Epithelial cell of proximal tubule (primary cell): Measurements from ENCODE around the gene CMTM6. TPM values are rescaled to one million over a fixed set of nuclear protein-coding genes. Genes with fewer than 3 reads are reported as not detected.
"Not testable (repeated sequence)": the region's sequence is repeated elsewhere in the genome, so short reads cannot be mapped to it uniquely, and the experiment has no call there.

Experiments used
- DNase-seq: peaks from one replicate; pipeline ENCODE4 v3.0.0-alpha.2; 2011; ENCODE audit warnings: low read depth
- H3K4me3 ChIP-seq: 2 replicates; pipeline ENCODE4 v1.5.1; 2011; ENCODE audit warnings: low read depth, mild to moderate bottlenecking, low read length
- total RNA-seq: library from RNA; depleted of rRNA; stranded (reverse); fragments of >200 nt; gene quantifications from 2 replicates; pipeline ENCODE4 v1.2.3, GENCODE V29; 2015
- TF ChIP-seq, protein P1 (sequence below): conservative IDR thresholded peaks from 2 replicates; pipeline ENCODE4 v1.5.1; 2012; ENCODE audit warnings: low read depth, mild to moderate bottlenecking, low read length

Gene CMTM6
- total RNA-seq, 1 donor from 2014 or later = 73.1 TPM

DNA sequence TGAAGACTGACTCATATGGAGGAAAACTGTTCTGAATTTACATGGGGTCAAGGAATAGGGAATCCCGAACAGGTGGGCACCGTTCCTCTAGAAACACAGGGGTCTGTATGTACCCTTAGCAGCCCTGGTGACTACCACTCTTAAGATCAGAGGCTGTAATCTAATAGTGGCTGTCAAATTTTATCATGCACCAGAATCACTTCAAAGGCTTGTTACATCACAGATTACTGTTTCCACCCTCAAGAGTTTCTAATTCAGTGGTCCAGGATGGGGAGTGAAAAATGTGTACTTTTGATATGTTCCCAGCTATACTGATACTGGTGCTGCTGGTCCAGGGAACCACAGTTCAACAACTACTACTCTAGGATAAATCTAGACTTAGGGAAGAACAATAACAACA, 40.2 kb upstream of the CMTM6 start:
- TF ChIP-seq, protein P1, sequence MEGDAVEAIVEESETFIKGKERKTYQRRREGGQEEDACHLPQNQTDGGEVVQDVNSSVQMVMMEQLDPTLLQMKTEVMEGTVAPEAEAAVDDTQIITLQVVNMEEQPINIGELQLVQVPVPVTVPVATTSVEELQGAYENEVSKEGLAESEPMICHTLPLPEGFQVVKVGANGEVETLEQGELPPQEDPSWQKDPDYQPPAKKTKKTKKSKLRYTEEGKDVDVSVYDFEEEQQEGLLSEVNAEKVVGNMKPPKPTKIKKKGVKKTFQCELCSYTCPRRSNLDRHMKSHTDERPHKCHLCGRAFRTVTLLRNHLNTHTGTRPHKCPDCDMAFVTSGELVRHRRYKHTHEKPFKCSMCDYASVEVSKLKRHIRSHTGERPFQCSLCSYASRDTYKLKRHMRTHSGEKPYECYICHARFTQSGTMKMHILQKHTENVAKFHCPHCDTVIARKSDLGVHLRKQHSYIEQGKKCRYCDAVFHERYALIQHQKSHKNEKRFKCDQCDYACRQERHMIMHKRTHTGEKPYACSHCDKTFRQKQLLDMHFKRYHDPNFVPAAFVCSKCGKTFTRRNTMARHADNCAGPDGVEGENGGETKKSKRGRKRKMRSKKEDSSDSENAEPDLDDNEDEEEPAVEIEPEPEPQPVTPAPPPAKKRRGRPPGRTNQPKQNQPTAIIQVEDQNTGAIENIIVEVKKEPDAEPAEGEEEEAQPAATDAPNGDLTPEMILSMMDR = no peak
- no peak overlapping the region for H3K4me3 ChIP-seq
- DNase-seq = no peak

DNA sequence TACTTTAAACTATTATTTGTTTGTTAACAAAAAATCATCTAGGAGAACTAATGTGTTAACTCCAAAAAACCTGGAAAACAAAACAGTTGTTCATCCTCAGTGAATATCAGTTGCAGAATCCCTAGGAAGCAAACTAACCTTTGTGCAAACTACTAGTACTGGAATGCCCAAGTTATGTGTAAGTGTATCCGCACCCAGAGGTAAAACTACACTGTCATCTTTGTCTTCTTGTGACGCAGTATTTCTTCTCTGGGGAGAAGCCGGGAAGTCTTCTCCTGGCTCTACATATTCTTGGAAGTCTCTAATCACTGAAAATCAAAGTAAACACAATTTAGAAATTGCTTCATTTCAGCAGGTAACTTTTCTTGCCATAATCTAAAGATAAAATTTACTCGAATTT, 38.2 kb upstream of the CMTM6 start:
- TF ChIP-seq, protein P1 = no peak
- DNase-seq = no peak
- H3K4me3 ChIP-seq = no peak overlapping the region

DNA sequence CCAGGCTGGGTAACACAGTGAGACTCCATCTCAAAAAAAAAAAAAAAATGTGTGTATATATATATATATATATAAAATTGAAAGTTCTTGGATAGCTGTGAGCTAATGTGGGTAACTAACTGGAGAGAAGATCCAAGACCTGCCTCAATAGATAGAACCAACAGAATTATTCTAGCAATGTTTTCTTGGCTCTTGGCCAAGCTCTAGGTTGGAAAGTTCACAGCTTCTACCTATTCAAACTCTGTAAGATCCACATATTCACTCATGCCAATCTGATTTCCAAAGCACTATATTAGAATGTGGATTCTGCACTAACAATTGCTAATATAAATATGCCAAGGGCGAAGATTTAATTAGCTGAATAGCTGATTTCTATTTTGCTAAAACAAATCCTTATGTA, 29.8 kb upstream of the CMTM6 start:
- no peak for DNase-seq

DNA sequence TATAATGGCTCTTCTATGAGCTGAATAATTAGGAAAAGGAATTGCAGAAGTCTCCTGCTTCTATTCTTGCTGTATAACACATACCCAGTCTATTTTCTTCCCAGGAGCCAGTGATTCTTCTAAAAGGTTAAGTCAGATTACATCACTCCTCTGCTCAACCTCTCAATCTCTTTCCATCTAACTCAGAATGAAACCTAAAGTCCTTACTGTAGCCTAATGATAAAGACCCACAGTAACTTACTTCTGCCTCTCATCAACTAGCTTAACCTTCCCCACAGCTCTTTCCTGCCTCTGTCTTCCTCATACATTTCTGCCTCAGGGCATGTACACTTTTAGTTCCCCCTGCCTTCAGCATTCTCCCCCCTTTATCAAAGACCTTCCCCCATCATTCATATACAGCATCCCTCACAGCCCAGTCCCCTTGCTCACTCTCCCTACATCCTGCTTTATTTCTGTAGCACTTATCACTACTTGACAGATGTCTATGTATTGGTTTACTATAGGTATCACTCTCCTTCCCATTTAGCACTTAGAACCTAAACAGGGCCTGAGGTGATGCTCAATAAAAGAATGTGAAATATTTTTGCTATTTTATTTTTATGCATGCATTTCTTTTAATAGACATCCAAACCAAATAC, 28.5 kb upstream of the CMTM6 start:
- TF ChIP-seq, protein P1 = no peak
- no peak for DNase-seq
- H3K4me3 ChIP-seq = no peak overlapping the region

More for the DNA sequence above, 29.8 kb upstream of the CMTM6 start:
- TF ChIP-seq, protein P1 = no peak
- H3K4me3 ChIP-seq = no peak overlapping the region

DNA sequence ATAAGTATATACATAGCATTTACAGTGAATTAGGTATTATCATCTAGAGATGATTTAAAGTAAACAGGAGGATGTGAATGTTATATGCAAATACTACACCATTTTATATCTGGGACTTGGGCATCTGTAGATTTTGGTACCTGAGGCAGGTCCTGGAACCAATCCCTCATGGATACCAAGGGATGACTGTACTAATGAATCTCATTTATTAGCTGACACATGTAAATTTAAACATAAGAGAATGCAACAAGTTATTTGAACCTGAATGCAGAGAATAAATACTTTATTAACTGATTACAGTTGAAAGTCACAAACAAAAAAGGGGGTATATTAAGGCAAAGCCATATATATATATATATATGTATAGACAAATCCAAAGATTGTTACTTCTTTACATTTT, 23.1 kb upstream of the CMTM6 start:
- TF ChIP-seq, protein P1 = no peak
- H3K4me3 ChIP-seq = no peak overlapping the region
- no peak for DNase-seq

DNA sequence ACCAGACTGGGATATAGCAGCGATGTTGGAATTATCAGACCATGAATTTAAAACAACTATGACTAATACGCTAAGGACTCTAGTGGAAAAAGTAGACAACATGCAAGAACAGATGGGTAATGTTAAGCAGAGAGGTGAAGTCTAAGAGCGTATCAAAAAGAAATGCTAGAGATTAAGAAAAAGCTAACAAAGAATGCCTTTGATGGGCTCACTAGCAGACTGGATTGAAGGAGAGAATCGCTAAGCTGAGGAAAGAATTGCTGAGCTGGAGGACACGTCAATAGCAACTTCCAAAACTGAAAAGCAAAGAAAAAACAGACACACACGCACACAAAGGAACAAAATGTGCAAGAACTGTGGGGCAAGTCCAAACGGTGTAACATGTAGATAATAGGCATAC, 20.0 kb upstream of the CMTM6 start:
- DNase-seq = no peak
- H3K4me3 ChIP-seq = no peak overlapping the region
- TF ChIP-seq, protein P1 = no peak

DNA sequence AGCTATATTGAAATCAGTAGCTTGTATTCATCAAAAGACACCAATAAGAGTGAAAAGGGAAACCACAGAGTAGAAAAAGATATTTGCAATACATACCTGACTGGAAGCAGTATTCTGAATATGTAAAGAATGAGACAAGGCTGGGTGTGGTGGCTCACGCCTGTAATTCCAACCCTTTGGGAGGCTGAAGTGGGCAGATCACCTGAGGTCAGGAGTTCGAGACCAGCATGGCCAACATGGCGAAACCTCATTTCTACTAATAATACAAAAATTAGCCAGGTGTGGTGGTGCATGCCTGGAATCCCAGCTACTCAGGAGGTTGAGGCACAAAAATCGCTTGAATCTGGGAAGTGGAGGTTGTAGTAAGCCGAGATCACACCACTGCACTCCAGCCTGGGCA, 16.3 kb upstream of the CMTM6 start:
- H3K4me3 ChIP-seq, DNase-seq: not testable (repeated sequence)

DNA sequence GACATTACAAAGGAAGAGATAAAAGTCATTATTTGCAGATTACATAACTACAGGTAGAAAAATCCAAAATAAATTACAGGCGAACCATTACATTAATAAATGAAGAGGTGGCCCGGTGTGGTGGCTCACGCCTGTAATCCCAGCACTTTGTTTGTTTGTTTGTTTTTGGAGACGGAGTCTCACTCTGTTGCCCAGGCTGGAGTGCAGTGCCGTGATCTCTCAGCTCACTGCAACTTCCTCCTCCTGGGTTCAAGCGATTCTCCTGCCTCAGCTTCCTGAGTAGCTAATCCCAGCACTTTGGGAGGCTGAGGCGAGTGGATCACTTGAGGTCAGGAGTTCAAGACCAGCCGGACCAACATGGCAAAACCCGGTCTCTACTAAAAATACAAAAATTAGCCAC, 14.1 kb upstream of the CMTM6 start:
- DNase-seq, H3K4me3 ChIP-seq: not testable (repeated sequence)
